A673 (cell line): ENCODE results near the gene MICB. TPM values are rescaled to one million over a fixed set of nuclear protein-coding genes. Genes with fewer than 3 reads are reported as not detected.

Experiments
- BruUV-seq: library from RNA; stranded (reverse); fragments of 400-500 nt; replicated peaks from 2 replicates; lab custom pipeline; 2021; lab: Mats Ljungman, UMichigan
- CTCF ChIA-PET: fragments of 300-600 bp; sonication (Branson Sonifier 250); formaldehyde crosslinking; loops from one replicate; lab custom pipeline; 2022; ENCODE audit warnings: antibody characterized with exemption; lab: Charles Lee
- POLR2A ChIA-PET: fragments of 300-600 bp; sonication (Branson Sonifier 250); formaldehyde crosslinking; loops from one replicate; lab custom pipeline; 2022; ENCODE audit warnings: antibody characterized with exemption; ENCODE audit not compliant: low non-redundant PET; lab: Charles Lee
- DNase-seq: peaks from one replicate; pipeline ENCODE4 v3.0.0-alpha.2; 2015; ENCODE audit warnings: low spot score
- H3K27ac ChIP-seq: fragments of 200-600 bp; sonication (generic); 2 replicates; pipeline ENCODE4 v1.5.1; 2016; ENCODE audit warnings: mixed run types, low read depth, mild to moderate bottlenecking, mixed read lengths, antibody characterized with exemption, low read length; ENCODE audit not compliant: poor library complexity, severe bottlenecking
- H3K27me3 ChIP-seq: fragments of 200-600 bp; sonication (generic); replicated peaks from 2 replicates; pipeline ENCODE4 v1.6.1; 2017; ENCODE audit warnings: mixed run types, low read depth, mild to moderate bottlenecking, mixed read lengths, antibody characterized with exemption, low read length; ENCODE audit not compliant: insufficient read depth, poor library complexity
- H3K36me3 ChIP-seq: fragments of 200-600 bp; sonication (generic); 2 replicates; pipeline ENCODE4 v1.6.1; 2016; ENCODE audit warnings: mixed run types, mild to moderate bottlenecking, mixed read lengths, antibody characterized with exemption, low read length; ENCODE audit not compliant: insufficient read depth, poor library complexity, severe bottlenecking
- H3K4me1 ChIP-seq: fragments of 200-600 bp; sonication (generic); 2 replicates; pipeline ENCODE4 v1.6.1; 2017; ENCODE audit warnings: mixed run types, mild to moderate bottlenecking, mixed read lengths, antibody characterized with exemption, low read length; ENCODE audit not compliant: insufficient read depth, poor library complexity, severe bottlenecking
- H3K4me3 ChIP-seq: fragments of 200-600 bp; sonication (generic); 2 replicates; pipeline ENCODE4 v1.5.1; 2016; ENCODE audit warnings: low read depth, mixed run types, mild to moderate bottlenecking, mixed read lengths, low read length; ENCODE audit not compliant: poor library complexity, severe bottlenecking
- H3K9me3 ChIP-seq: fragments of 200-600 bp; sonication (generic); 2 replicates; pipeline ENCODE4 v1.6.1; 2016; ENCODE audit warnings: mixed run types, low read depth, mild to moderate bottlenecking, mixed read lengths, antibody characterized with exemption, low read length; ENCODE audit not compliant: poor library complexity, severe bottlenecking
- EZH2 ChIP-seq: fragments of 200-600 bp; sonication (generic); IDR thresholded peaks from 2 replicates; pipeline ENCODE4 v1.6.1; 2017; ENCODE audit warnings: borderline replicate concordance, low read depth, mild to moderate bottlenecking, mixed read lengths, antibody characterized with exemption, low read length; ENCODE audit not compliant: poor library complexity, severe bottlenecking
- intact Hi-C: fragments of 100-400 bp; cut with micrococcal nuclease; formaldehyde crosslinking; loops from one replicate; pipeline ENCODE4 v1.10.0; 2022; ENCODE audit not compliant: unreplicated experiment
- total RNA-seq: library from RNA; stranded (reverse); gene quantifications from 2 replicates; pipeline ENCODE4 v1.2.3, GENCODE V29; 2021
- TF ChIP-seq, protein P1 (sequence below): fragments of 300-800, 200-600 bp; sonication (generic); conservative IDR thresholded peaks from 2 replicates; pipeline ENCODE4 v1.5.1; 2017; ENCODE audit warnings: low read depth, mild to moderate bottlenecking, antibody characterized with exemption, low read length, moderate library complexity, mixed read lengths

MICB gene
- total RNA-seq, 1 experiment from 2014 or later: 12.7 TPM

DNA sequence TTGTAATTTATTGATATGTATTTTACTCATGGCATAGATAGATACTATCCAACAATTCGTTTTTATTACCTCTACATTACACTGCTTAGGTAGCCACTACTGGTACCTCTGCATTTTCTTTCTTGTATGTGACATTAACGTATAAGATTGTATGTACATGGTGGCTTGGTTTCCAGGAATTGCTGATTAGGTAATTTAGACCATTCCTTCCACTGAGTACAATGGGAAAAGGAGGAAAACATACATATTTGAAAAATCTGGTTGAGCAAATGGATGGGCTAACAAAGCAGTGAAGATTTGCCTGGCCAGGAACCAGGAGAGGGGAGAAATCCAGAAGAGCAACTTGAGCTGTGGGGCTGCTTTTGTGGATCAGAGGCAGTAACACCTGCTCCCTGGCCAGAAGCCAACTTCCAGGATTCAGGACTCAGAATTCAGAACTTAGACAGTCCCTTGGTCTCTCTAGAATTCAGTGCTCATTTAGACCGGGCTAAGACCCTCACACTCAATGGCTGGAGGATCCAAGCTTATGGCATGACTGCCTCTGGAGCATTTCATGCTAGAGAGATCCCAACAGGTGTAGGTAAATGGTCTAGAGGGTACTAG lies 17.9 kb upstream of the MICB start:
- BruUV-seq: no TSS peak
- Histone ChIP-seq H3K36me3 (no peaks in the 10 kb centered on the region), H3K9me3 (no peaks in the 10 kb centered on the region), H3K27ac (no peak overlapping the region), H3K27me3 (no peaks in the 10 kb centered on the region), H3K4me3 (no peak overlapping the region), H3K4me1 (peaks cover 4% of the 10 kb centered on the region)
- intact Hi-C loops: no loop called here
- no peak for DNase-seq
- POLR2A ChIA-PET: no interaction called here
- CTCF ChIA-PET: no interaction called here
- TF ChIP-seq EZH2: no peak
- TF ChIP-seq, protein P1, sequence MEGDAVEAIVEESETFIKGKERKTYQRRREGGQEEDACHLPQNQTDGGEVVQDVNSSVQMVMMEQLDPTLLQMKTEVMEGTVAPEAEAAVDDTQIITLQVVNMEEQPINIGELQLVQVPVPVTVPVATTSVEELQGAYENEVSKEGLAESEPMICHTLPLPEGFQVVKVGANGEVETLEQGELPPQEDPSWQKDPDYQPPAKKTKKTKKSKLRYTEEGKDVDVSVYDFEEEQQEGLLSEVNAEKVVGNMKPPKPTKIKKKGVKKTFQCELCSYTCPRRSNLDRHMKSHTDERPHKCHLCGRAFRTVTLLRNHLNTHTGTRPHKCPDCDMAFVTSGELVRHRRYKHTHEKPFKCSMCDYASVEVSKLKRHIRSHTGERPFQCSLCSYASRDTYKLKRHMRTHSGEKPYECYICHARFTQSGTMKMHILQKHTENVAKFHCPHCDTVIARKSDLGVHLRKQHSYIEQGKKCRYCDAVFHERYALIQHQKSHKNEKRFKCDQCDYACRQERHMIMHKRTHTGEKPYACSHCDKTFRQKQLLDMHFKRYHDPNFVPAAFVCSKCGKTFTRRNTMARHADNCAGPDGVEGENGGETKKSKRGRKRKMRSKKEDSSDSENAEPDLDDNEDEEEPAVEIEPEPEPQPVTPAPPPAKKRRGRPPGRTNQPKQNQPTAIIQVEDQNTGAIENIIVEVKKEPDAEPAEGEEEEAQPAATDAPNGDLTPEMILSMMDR: no peak

DNA sequence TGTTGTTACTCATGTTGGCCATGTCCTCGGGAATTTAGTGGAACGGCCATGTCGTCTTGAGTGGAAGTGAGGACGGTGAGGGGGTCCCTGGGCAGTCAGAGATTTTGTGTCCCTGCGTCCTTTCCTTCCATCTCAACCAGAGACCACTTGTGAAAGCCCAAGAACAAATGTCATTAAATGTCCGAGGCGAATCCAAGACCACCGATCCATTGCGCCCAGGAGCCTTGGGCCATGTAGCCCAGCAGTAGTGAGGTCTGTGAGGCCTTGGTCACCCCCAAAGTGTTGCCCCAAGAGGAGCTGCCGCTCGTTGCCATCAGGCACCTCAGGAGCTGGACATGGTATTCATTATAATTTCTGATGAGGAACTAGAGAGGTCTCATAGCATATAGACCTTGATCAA lies 17.4 kb upstream of the MICB start:
- Histone ChIP-seq H3K27me3 (no peaks in the 10 kb centered on the region), H3K4me1 (peaks cover 4% of the 10 kb centered on the region), H3K4me3 (no peak overlapping the region), H3K9me3 (no peaks in the 10 kb centered on the region), H3K36me3 (no peaks in the 10 kb centered on the region), H3K27ac (no peak overlapping the region)
- intact Hi-C loops: no loop called here
- POLR2A ChIA-PET: no interaction called here
- no peak for TF ChIP-seq EZH2
- TF ChIP-seq, protein P1: no peak
- no TSS peak for BruUV-seq
- CTCF ChIA-PET: no interaction called here
- DNase-seq: no peak

DNA sequence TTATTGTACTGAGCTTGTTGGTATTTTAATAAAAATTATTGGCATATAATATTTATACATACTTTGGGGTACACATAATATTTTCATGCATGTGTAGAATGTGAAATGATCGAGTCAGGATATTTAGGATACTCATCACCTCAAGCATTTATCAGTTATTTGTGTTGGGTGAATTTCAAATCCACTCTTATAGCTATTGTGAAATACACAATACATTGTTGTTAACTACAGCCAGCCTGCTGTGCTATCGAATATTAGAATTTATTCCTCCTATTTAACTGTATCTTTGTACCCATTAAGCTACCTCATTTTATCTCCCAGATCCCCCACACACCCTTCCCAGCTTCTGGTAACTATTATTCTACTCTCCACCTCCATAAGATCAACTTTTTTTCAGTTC lies 14.6 kb upstream of the MICB start:
- BruUV-seq: no TSS peak
- Histone ChIP-seq H3K4me1 (peaks cover 4% of the 10 kb centered on the region), H3K27me3 (no peaks in the 10 kb centered on the region), H3K36me3 (no peaks in the 10 kb centered on the region), H3K4me3 (no peak overlapping the region), H3K27ac (no peak overlapping the region), H3K9me3 (no peaks in the 10 kb centered on the region)
- no peak for DNase-seq
- POLR2A ChIA-PET: no interaction called here
- intact Hi-C loops: no loop called here
- CTCF ChIA-PET: no interaction called here
- TF ChIP-seq, protein P1: no peak
- TF ChIP-seq EZH2: no peak
